NT2/D1 (cell line): ENCODE data around the gene OR10G7.

Experiments used
- DNase-seq: peaks from one replicate; pipeline ENCODE4 v3.0.0-alpha.2; 2011; ENCODE audit warnings: low read depth, low spot score
- H3K27me3 ChIP-seq: 2 replicates; pipeline ENCODE4 v1.6.0; 2011; ENCODE audit warnings: mild to moderate bottlenecking; ENCODE audit not compliant: insufficient read length, insufficient read depth
- H3K36me3 ChIP-seq: 2 replicates; pipeline ENCODE4 v1.6.1; 2011; ENCODE audit warnings: mild to moderate bottlenecking, low read length, mixed read lengths; ENCODE audit not compliant: insufficient read depth, insufficient read length
- H3K4me1 ChIP-seq: 2 replicates; pipeline ENCODE4 v1.5.1; 2011; ENCODE audit not compliant: insufficient read depth, insufficient read length
- H3K4me3 ChIP-seq: 2 replicates; pipeline ENCODE4 v1.5.1; 2011; ENCODE audit warnings: low read depth; ENCODE audit not compliant: insufficient read length
- H3K9ac ChIP-seq: 2 replicates; pipeline ENCODE4 v1.6.0; 2011; ENCODE audit warnings: low read depth; ENCODE audit not compliant: insufficient read length
- H3K9me3 ChIP-seq: 2 replicates; pipeline ENCODE4 v1.5.1; 2011; ENCODE audit warnings: mild to moderate bottlenecking, low read length; ENCODE audit not compliant: insufficient read depth
- SUZ12 ChIP-seq: IDR thresholded peaks from 2 replicates; pipeline ENCODE4 v1.6.1; 2011; ENCODE audit not compliant: insufficient read length, insufficient read depth; ENCODE audit errors: extremely low read depth
- YY1 ChIP-seq: IDR thresholded peaks from 2 replicates; pipeline ENCODE4 v1.6.1; 2011; ENCODE audit not compliant: insufficient read length, insufficient read depth
- ZNF274 ChIP-seq: IDR thresholded peaks from 2 replicates; pipeline ENCODE4 v1.6.1; 2011; ENCODE audit warnings: mild to moderate bottlenecking, low read depth, low read length

The OR10G7 gene

GRCh38 chr11:124078591-124078990 is 37.5 kb upstream of the OR10G7 start:
- Histone ChIP-seq H3K36me3 (no peaks in the 10 kb centered on the region), H3K4me3 (no peak overlapping the region), H3K9me3 (no peaks in the 10 kb centered on the region), H3K9ac (no peak overlapping the region), H3K4me1 (no peaks in the 10 kb centered on the region), H3K27me3 (no peaks in the 10 kb centered on the region)
- no peak for DNase-seq
- no peak for TF ChIP-seq SUZ12
- no peak for TF ChIP-seq YY1
- no peak for TF ChIP-seq ZNF274

DNA sequence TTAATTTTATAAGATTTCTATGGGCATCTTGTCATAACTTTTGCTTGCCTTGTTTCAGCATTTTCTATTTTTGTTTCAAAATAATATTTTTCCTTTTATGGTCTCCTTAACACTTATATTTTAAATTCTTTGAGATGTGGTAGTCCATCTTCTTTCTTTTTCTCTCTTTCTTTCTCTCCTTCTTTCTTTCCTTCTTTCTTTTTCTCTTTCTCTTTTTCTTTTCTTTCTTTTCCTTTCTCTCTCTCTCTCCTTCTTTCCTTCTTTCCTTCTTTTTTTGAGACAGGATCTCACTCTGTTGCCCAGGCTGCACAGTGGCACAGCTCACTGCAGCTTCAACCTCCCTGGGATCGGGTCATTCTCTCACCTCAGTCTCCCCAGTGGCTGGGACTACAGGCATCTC is 36.1 kb upstream of the OR10G7 start:
- no peak overlapping the region for H3K9ac ChIP-seq
- no peaks in the 10 kb centered on the region for H3K9me3 ChIP-seq
- no peaks in the 10 kb centered on the region for H3K36me3 ChIP-seq
- no peak for DNase-seq
- H3K4me1 ChIP-seq = no peaks in the 10 kb centered on the region
- H3K27me3 ChIP-seq = no peaks in the 10 kb centered on the region
- TF ChIP-seq SUZ12 = no peak
- no peak for TF ChIP-seq YY1
- TF ChIP-seq ZNF274 = no peak
- no peak overlapping the region for H3K4me3 ChIP-seq

DNA sequence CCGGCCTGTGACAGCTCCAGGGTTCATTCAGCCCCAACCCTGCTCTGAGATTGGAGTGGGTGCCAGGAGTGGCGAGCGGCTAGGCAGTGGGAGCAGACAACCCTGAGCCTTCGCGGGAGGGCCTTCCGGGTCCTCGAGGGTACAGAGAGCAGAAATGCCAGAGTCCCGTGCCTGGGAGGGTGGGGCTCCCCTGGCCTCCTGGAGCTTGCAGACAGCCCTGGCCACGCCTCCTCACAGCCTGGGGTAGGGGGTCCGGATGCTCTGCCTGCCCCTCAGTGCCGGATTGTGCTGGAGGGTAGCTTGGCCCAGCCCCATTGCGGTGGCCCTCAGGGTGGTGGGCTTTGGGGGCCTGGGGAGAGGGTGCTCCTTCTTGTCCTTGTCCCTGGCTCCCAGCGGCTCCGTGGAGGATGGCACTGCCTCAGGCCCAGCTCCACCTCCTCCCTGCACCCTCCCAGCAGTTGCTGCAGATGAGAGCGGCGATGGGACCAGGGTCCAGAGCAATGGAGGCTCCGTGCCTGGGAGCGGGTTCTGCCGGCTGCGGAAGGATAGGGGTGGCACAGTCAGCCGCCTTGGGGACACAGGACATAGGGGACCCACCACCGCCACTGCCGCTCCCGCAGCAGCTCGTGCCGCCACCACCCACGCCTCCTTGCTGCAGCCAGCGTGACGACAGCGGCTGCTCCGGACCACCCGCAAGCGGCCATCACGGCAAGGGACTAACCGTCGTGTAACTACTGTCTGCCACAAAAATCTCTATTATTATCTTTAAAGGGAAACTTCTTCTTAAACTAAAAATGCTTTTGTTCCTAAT is 34.9 kb upstream of the OR10G7 start:
- Histone ChIP-seq H3K9me3 (no peaks in the 10 kb centered on the region), H3K9ac (no peak overlapping the region), H3K27me3 (no peaks in the 10 kb centered on the region), H3K36me3 (no peaks in the 10 kb centered on the region), H3K4me3 (no peak overlapping the region), H3K4me1 (no peaks in the 10 kb centered on the region)
- no peak for TF ChIP-seq SUZ12
- TF ChIP-seq YY1 = no peak
- DNase-seq = no peak

DNA sequence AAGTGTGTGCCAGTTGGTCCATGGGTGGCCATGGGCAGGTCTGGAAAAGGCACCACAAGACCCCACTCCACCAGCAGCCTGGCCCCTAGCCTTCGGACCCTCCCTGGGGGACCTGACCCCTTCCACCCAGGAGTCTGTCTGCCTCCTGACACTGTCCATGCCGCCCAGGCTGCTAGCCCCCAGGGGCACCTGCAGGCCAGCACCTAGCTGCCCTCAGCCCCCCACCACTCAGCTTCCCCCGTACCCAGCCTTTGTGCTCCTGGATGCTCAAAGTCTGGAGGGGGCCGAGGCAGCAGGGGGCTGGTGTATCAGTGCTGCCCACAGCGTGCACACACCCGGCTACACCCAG is 34.3 kb upstream of the OR10G7 start:
- Histone ChIP-seq H3K36me3 (no peaks in the 10 kb centered on the region), H3K9ac (no peak overlapping the region), H3K9me3 (no peaks in the 10 kb centered on the region), H3K4me3 (no peak overlapping the region), H3K27me3 (no peaks in the 10 kb centered on the region), H3K4me1 (no peaks in the 10 kb centered on the region)
- DNase-seq = no peak
- TF ChIP-seq YY1 = no peak
- no peak for TF ChIP-seq ZNF274
- no peak for TF ChIP-seq SUZ12

GRCh38 chr11:124074554-124074953 is 33.4 kb upstream of the OR10G7 start:
- Histone ChIP-seq H3K4me1 (no peaks in the 10 kb centered on the region), H3K9me3 (no peaks in the 10 kb centered on the region), H3K27me3 (no peaks in the 10 kb centered on the region), H3K4me3 (no peak overlapping the region), H3K36me3 (no peaks in the 10 kb centered on the region), H3K9ac (no peak overlapping the region)
- no peak for DNase-seq
- no peak for TF ChIP-seq YY1
- TF ChIP-seq ZNF274 = no peak
- no peak for TF ChIP-seq SUZ12

- no peak overlapping the region for H3K4me3 ChIP-seq
- no peak for TF ChIP-seq SUZ12
- no peak for TF ChIP-seq ZNF274
- no peak for TF ChIP-seq YY1
- H3K9me3 ChIP-seq = no peaks in the 10 kb centered on the region
- H3K9ac ChIP-seq = no peak overlapping the region
- no peaks in the 10 kb centered on the region for H3K36me3 ChIP-seq
- H3K27me3 ChIP-seq = no peaks in the 10 kb centered on the region
- DNase-seq = no peak
- H3K4me1 ChIP-seq = no peaks in the 10 kb centered on the region
Measured at GRCh38 chr11:124072147-124072546, 31.0 kb upstream of the OR10G7 start.

DNA sequence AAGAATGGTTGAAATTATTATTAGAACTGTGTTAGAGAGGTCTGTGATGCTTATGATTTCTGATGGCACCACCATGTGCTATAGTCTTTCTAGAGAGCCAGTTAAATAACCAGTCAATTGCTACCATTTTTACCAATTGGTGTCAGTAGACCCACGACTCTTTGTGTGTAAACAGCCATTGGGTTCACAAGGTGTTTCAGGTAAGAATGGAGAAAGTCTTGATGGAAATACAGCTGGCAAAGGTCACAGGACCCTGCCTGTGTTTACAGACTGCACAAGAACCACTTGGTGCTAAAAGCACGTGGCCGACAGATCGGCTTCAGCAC is 30.5 kb upstream of the OR10G7 start:
- Histone ChIP-seq H3K9me3 (no peaks in the 10 kb centered on the region), H3K4me3 (no peak overlapping the region), H3K9ac (no peak overlapping the region), H3K4me1 (no peaks in the 10 kb centered on the region), H3K27me3 (no peaks in the 10 kb centered on the region), H3K36me3 (no peaks in the 10 kb centered on the region)
- DNase-seq = no peak
- TF ChIP-seq ZNF274 (no peak), YY1 (no peak), SUZ12 (no peak)
